IMR-90 (cell line): ENCODE measurements around the gene RBBP8. TPM values are rescaled to one million over a fixed set of nuclear protein-coding genes. Genes with fewer than 3 reads are reported as not detected.

Experiments used
- ATAC-seq: fragments of 200-7000 bp; cut with Tn5 transposase; 2 replicates; pipeline ENCODE4 v1.9.1; 2020; ENCODE audit warnings: low read depth, mild to moderate bottlenecking, moderate library complexity
- BruUV-seq: library from RNA; stranded (reverse); fragments of 400-500 nt; replicated peaks from 2 replicates; lab custom pipeline; 2021; lab: Mats Ljungman, UMichigan
- CTCF ChIA-PET: fragments of 300-600 bp; formaldehyde crosslinking; extraction: SDS; loops from one replicate; lab custom pipeline; 2021; ENCODE audit warnings: antibody characterized with exemption; lab: Yijun Ruan, JAX
- POLR2A ChIA-PET: fragments of 300-600 bp; sonication (Branson Sonifier 250); formaldehyde crosslinking; loops from one replicate; lab custom pipeline; 2022; ENCODE audit warnings: antibody characterized with exemption; ENCODE audit not compliant: unreplicated experiment; lab: Charles Lee
- DNase-seq: peaks from one replicate; pipeline ENCODE4 v3.0.0; 2013
- H2AFZ ChIP-seq: replicated peaks from 2 replicates; pipeline ENCODE3; 2013; ENCODE audit warnings: low read length, mild to moderate bottlenecking; ENCODE audit not compliant: poor library complexity
- H2AK5ac ChIP-seq: 2 replicates; pipeline ENCODE4 v1.6.1; 2013; ENCODE audit warnings: low read depth, low read length, inconsistent platforms
- H2AK9ac ChIP-seq: replicated peaks from 2 replicates; pipeline ENCODE3; 2013; ENCODE audit warnings: mild to moderate bottlenecking, low read depth, low read length, moderate library complexity; ENCODE audit not compliant: poor library complexity
- H2BK120ac ChIP-seq: 2 replicates; pipeline ENCODE4 v1.6.1; 2013; ENCODE audit warnings: low read depth, low read length, inconsistent platforms
- H2BK15ac ChIP-seq: 3 replicates; pipeline ENCODE4 v1.6.1; 2013; ENCODE audit warnings: low read depth, low read length, inconsistent platforms
- H2BK20ac ChIP-seq: 2 replicates; pipeline ENCODE4 v1.6.1; 2013; ENCODE audit warnings: low read depth, mild to moderate bottlenecking, inconsistent platforms, low read length, moderate library complexity
- H2BK5ac ChIP-seq: 2 replicates; pipeline ENCODE4 v1.6.1; 2013; ENCODE audit warnings: mild to moderate bottlenecking, low read depth, low read length, inconsistent platforms; ENCODE audit not compliant: poor library complexity, severe bottlenecking
- H3K14ac ChIP-seq: replicated peaks from 2 replicates; pipeline ENCODE4 v1.6.1; 2013; ENCODE audit warnings: low read depth, low read length, inconsistent platforms
- H3K18ac ChIP-seq: 2 replicates; pipeline ENCODE4 v1.6.1; 2013; ENCODE audit warnings: low read depth, low read length, control low read depth
- H3K23ac ChIP-seq: 2 replicates; pipeline ENCODE4 v1.6.1; 2013; ENCODE audit warnings: low read depth, low read length, inconsistent platforms
- H3K27ac ChIP-seq: 2 replicates; pipeline ENCODE4 v1.5.1; 2013; ENCODE audit warnings: mild to moderate bottlenecking, control low read depth, low read length; ENCODE audit not compliant: insufficient read depth
- H3K27me3 ChIP-seq: 2 replicates; pipeline ENCODE4 v1.6.1; 2013; ENCODE audit warnings: low read length; ENCODE audit not compliant: control insufficient read depth, insufficient read depth
- H3K36me3 ChIP-seq: 2 replicates; pipeline ENCODE4 v1.6.1; 2013; ENCODE audit warnings: low read length, mixed read lengths; ENCODE audit not compliant: control insufficient read depth, insufficient read depth
- H3K4ac ChIP-seq: 2 replicates; pipeline ENCODE4 v1.6.1; 2013; ENCODE audit warnings: low read depth, low read length, inconsistent platforms
- H3K4me1 ChIP-seq: 2 replicates; pipeline ENCODE4 v1.6.1; 2013; ENCODE audit warnings: low read length, mixed read lengths; ENCODE audit not compliant: control insufficient read depth, insufficient read depth
- H3K4me2 ChIP-seq: 2 replicates; pipeline ENCODE4 v1.6.1; 2013; ENCODE audit warnings: low read depth, mild to moderate bottlenecking, control low read depth, low read length, moderate library complexity
- H3K4me3 ChIP-seq: 2 replicates; pipeline ENCODE4 v1.5.1; 2013; ENCODE audit warnings: low read depth, mild to moderate bottlenecking, control low read depth, low read length, moderate library complexity; ENCODE audit not compliant: insufficient read depth
- H3K56ac ChIP-seq: 2 replicates; pipeline ENCODE4 v1.6.1; 2013; ENCODE audit warnings: low read length, inconsistent platforms; ENCODE audit not compliant: insufficient read depth; ENCODE audit errors: extremely low read depth
- H3K79me1 ChIP-seq, 2 experiments: 2 replicates each; pipeline ENCODE4 v1.6.1; 2013; ENCODE audit warnings: low read length in 2 of 2, inconsistent platforms in 1 of 2, low read depth in 1 of 2
- H3K9ac ChIP-seq: 2 replicates; pipeline ENCODE4 v1.6.1; 2013; ENCODE audit warnings: low read depth, low read length, control low read depth
- H3K9me1 ChIP-seq: 2 replicates; pipeline ENCODE4 v1.6.1; 2013; ENCODE audit warnings: low read length, inconsistent platforms; ENCODE audit not compliant: insufficient read depth
- H3K9me3 ChIP-seq: 2 replicates; pipeline ENCODE4 v1.6.1; 2013; ENCODE audit warnings: low read length; ENCODE audit not compliant: control insufficient read depth, insufficient read depth
- H4K20me1 ChIP-seq: 2 replicates; pipeline ENCODE4 v1.6.1; 2013; ENCODE audit warnings: low read length, inconsistent platforms; ENCODE audit not compliant: insufficient read depth
- H4K5ac ChIP-seq: 2 replicates; pipeline ENCODE4 v1.6.1; 2013; ENCODE audit warnings: mild to moderate bottlenecking, low read depth, low read length, control low read depth
- H4K8ac ChIP-seq, 2 experiments: 2 replicates each; pipeline ENCODE4 v1.6.1; 2013; ENCODE audit warnings: low read depth in 2 of 2, low read length in 2 of 2, control low read depth in 1 of 2, inconsistent platforms in 1 of 2
- H4K91ac ChIP-seq: 2 replicates; pipeline ENCODE4 v1.6.1; 2013; ENCODE audit warnings: low read depth, low read length, inconsistent platforms; ENCODE audit not compliant: insufficient read depth
- BHLHE40 ChIP-seq: fragments of 150-350 bp; IDR thresholded peaks from 2 replicates; pipeline ENCODE4 v1.6.1; 2016; ENCODE audit warnings: mild to moderate bottlenecking, low read depth, low read length
- CEBPB ChIP-seq: IDR thresholded peaks from 2 replicates; pipeline ENCODE4 v1.6.1; 2012; ENCODE audit warnings: low read depth, low read length, improper control_type of control experiment
- CHD1 ChIP-seq: IDR thresholded peaks from 2 replicates; pipeline ENCODE4 v1.6.1; 2012; ENCODE audit warnings: low read depth, low read length, improper control_type of control experiment
- CTCF ChIP-seq: conservative IDR thresholded peaks from 2 replicates; pipeline ENCODE4 v1.5.1; 2012; ENCODE audit warnings: mild to moderate bottlenecking, low read depth, low read length, improper control_type of control experiment
- FOS ChIP-seq: fragments of 150-350 bp; IDR thresholded peaks from 2 replicates; pipeline ENCODE4 v1.6.1; 2016; ENCODE audit warnings: low read depth, low read length
- MAFK ChIP-seq: IDR thresholded peaks from 2 replicates; pipeline ENCODE4 v1.6.1; 2012; ENCODE audit warnings: low read depth, low read length, improper control_type of control experiment
- MAZ ChIP-seq: IDR thresholded peaks from 2 replicates; pipeline ENCODE4 v1.6.1; 2012; ENCODE audit warnings: low read depth, mild to moderate bottlenecking, low read length, improper control_type of control experiment, moderate library complexity, borderline replicate concordance
- MXI1 ChIP-seq: IDR thresholded peaks from 2 replicates; pipeline ENCODE4 v1.6.1; 2012; ENCODE audit warnings: low read depth, mild to moderate bottlenecking, low read length, moderate library complexity, borderline replicate concordance
- NFE2L2 ChIP-seq: fragments of 150-350 bp; IDR thresholded peaks from 2 replicates; pipeline ENCODE4 v1.6.1; 2016; ENCODE audit warnings: low read depth, mild to moderate bottlenecking, low read length
- POLR2A ChIP-seq: IDR thresholded peaks from 2 replicates; pipeline ENCODE4 v1.6.1; 2012; ENCODE audit warnings: mild to moderate bottlenecking, low read depth, low read length
- RAD21 ChIP-seq: IDR thresholded peaks from 2 replicates; pipeline ENCODE4 v1.6.1; 2012; ENCODE audit warnings: low read length, improper control_type of control experiment
- RCOR1 ChIP-seq: IDR thresholded peaks from 2 replicates; pipeline ENCODE4 v1.6.1; 2012; ENCODE audit warnings: mild to moderate bottlenecking, low read length, improper control_type of control experiment; ENCODE audit not compliant: insufficient replicate concordance
- RFX5 ChIP-seq: IDR thresholded peaks from 2 replicates; pipeline ENCODE4 v1.8.0; 2012; ENCODE audit warnings: low read depth, mild to moderate bottlenecking, low read length, moderate library complexity
- SMC3 ChIP-seq: fragments of 150-350 bp; IDR thresholded peaks from 2 replicates; pipeline ENCODE4 v1.6.1; 2016; ENCODE audit warnings: low read depth, mild to moderate bottlenecking, antibody characterized with exemption, low read length, moderate library complexity
- USF2 ChIP-seq: fragments of 150-350 bp; IDR thresholded peaks from 2 replicates; pipeline ENCODE4 v1.6.1; 2017; ENCODE audit warnings: mild to moderate bottlenecking, antibody characterized with exemption, low read length, low read depth
- WGBS, 2 experiments: methylation state at CpG; one replicate each; pipeline versions ENCODE4 v1.1.5 to v1.1.7; 2013; ENCODE audit warnings: missing lambda C conversion rate in 2 of 2; ENCODE audit not compliant: insufficient read length in 1 of 2; ENCODE audit errors: extremely low coverage in 2 of 2; 5-methylcytosine and 5-hydroxymethylcytosine counted together
- dilution Hi-C: fragments of 300-500 bp; cut with HindIII; formaldehyde crosslinking; loops from one replicate; pipeline ENCODE4 v1.14.3; 2018; ENCODE audit warnings: low sequenced_read_pairs; ENCODE audit not compliant: unreplicated experiment
- in situ Hi-C: fragments of 300-500 bp; cut with MboI; formaldehyde crosslinking; loops from 3 replicates; pipeline ENCODE4 v1.14.3; 2019; ENCODE audit warnings: low sequenced_read_pairs, inconsistent platforms, mixed read lengths
- intact Hi-C: fragments of 100-400 bp; cut with micrococcal nuclease; formaldehyde crosslinking; loops from 2 replicates; pipeline ENCODE4 v1.10.0; 2022
- polyA plus RNA-seq, 3 experiments: library from polyadenylated mRNA; depleted of rRNA; stranded (reverse); fragments of >200 nt; gene quantifications; 2 replicates each; pipeline ENCODE4 v1.2.3, GENCODE V29; 2012; ENCODE audit warnings: low replicate concordance in 1 of 3
- total RNA-seq: library from RNA; depleted of rRNA; stranded (reverse); fragments of >200 nt; gene quantifications from 2 replicates; pipeline ENCODE4 v1.2.3, GENCODE V29; 2012
- TF ChIP-seq, protein P1 (sequence below): fragments of 150-350 bp; IDR thresholded peaks from 2 replicates; pipeline ENCODE4 v1.6.1; 2016; ENCODE audit warnings: low read depth, mild to moderate bottlenecking, low read length, moderate library complexity, borderline replicate concordance

The RBBP8 gene
- total and polyA plus RNA-seq, 2 of the 4 experiments (the other 2 are of a cell fraction): 12.0 to 21.1 TPM

DNA sequence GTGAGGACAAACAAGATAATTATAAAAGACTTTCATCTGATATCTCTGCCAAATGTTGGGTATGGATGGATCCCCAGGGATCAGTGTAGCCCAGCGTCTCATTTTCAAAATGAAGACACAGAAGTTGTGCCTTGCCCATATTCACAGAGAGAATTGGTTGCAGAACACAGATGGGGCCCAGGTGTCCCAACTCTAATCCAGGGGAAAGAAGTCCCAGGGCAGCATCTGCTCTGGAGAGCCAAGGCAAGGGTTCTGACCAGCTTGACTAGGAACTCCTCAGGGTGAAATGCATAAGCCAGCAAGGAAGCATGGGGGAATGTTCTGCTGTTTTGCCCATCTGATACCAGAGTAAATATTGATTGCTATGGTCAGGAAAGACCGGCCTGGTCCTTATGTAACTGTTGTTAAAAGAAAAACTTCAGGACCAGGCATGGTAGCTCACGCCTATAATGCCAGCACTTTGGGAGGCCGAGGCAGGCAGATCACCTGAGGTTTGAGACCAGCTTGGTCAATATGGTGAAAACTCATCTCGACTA, 133.4 kb downstream of the RBBP8 start:
- Histone ChIP-seq H3K36me3 (no peaks in the 10 kb centered on the region), H3K79me1 (no peaks in the 10 kb centered on the region), H3K4me3 (no peak overlapping the region), H2BK15ac (no peak overlapping the region), H2AFZ (no peak overlapping the region), H3K56ac (no peak overlapping the region), H4K8ac (no peak overlapping the region), H2AK5ac (no peak overlapping the region), H2BK5ac (no peak overlapping the region), H4K91ac (no peak overlapping the region), H4K20me1 (no peaks in the 10 kb centered on the region), H2BK120ac (no peak overlapping the region; the same call in 1 of the 2 replicates), H3K27ac (no peak overlapping the region), H2BK20ac (no peak overlapping the region), H3K9me3 (peaks cover 3% of the 10 kb centered on the region), H3K18ac (no peak overlapping the region), H3K23ac (no peak overlapping the region), H3K9me1 (peaks cover 8% of the 10 kb centered on the region), H3K14ac (no peak overlapping the region), H3K9ac (no peak overlapping the region), H3K27me3 (no peaks in the 10 kb centered on the region), H3K4ac (peak overlapping the region; percentile 15; the same call in 1 of the 2 replicates), H2AK9ac (no peak overlapping the region), H4K5ac (no peak overlapping the region), H3K4me2 (no peak overlapping the region), H3K4me1 (no peaks in the 10 kb centered on the region)
- no peak for ATAC-seq
- POLR2A ChIA-PET: interaction anchor here (0.7 kb wide), 1 partner anchor 57 kb away, joined by 8 read pairs; no protein-coding TSS in a partner anchor
- in situ Hi-C loops: no loop called here
- WGBS, 2 experiments: 93% methylated on average over 2 of the region's 5 CpGs; no CpG with 5 or more reads in 1 of the 2 experiments
- TF ChIP-seq RAD21 (no peak), FOS (no peak), USF2 (no peak), MXI1 (no peak), BHLHE40 (no peak), MAZ (no peak), CHD1 (no peak), RFX5 (no peak), RCOR1 (no peak), NFE2L2 (no peak), CEBPB (no peak), CTCF (no peak), MAFK (no peak), SMC3 (no peak), POLR2A (no peak)
- TF ChIP-seq, protein P1, sequence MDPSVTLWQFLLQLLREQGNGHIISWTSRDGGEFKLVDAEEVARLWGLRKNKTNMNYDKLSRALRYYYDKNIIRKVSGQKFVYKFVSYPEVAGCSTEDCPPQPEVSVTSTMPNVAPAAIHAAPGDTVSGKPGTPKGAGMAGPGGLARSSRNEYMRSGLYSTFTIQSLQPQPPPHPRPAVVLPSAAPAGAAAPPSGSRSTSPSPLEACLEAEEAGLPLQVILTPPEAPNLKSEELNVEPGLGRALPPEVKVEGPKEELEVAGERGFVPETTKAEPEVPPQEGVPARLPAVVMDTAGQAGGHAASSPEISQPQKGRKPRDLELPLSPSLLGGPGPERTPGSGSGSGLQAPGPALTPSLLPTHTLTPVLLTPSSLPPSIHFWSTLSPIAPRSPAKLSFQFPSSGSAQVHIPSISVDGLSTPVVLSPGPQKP: no peak
- DNase-seq: no peak
- dilution Hi-C loops: no loop called here
- BruUV-seq: no TSS peak
- intact Hi-C loops: no loop called here
- CTCF ChIA-PET: no interaction called here
